ENCODE data around the gene LDLR.
"Not testable (repeated sequence)": the region's sequence is repeated elsewhere in the genome, so short reads cannot be mapped to it uniquely, and the experiment has no call there.

LDLR gene

DNA sequence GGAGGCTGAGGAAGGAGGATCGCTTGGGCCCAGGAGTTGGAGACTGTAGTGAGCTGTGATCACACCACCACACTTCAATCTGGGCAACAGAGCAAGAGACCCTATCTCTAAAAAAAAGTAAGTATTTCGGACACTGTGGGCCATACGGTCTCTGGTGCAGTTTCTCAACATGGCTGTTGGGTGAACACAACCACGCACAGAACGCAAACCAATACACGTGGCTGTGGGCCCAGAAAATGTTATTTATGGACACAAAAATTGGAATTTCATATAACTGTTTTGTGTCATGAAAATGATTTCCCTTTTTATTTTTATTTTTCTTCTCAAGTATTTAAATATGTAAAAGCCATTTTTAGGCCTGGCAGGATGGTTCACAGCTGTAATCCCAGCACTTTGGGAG is 19.5 kb downstream of the LDLR start:
- DNase-seq, result no peak

DNA sequence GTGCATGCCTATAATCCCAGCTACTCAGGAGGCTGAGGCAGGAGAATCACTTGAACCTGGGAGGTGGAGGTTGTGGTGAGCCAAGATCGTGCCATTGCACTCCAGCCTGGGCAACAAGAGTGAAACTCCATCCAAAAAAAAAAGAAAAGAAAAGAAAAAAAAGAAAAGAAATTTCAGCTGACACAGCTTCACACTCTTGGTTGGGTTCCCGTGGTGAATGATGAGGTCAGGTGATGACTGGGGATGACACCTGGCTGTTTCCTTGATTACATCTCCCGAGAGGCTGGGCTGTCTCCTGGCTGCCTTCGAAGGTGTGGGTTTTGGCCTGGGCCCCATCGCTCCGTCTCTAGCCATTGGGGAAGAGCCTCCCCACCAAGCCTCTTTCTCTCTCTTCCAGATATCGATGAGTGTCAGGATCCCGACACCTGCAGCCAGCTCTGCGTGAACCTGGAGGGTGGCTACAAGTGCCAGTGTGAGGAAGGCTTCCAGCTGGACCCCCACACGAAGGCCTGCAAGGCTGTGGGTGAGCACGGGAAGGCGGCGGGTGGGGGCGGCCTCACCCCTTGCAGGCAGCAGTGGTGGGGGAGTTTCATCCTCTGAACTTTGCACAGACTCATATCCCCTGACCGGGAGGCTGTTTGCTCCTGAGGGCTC is 22.0 kb downstream of the LDLR start:
- no peak for DNase-seq

GRCh38 chr19:11111771-11112144 is 22.5 kb downstream of the LDLR start:
- DNase-seq, result no peak

DNA sequence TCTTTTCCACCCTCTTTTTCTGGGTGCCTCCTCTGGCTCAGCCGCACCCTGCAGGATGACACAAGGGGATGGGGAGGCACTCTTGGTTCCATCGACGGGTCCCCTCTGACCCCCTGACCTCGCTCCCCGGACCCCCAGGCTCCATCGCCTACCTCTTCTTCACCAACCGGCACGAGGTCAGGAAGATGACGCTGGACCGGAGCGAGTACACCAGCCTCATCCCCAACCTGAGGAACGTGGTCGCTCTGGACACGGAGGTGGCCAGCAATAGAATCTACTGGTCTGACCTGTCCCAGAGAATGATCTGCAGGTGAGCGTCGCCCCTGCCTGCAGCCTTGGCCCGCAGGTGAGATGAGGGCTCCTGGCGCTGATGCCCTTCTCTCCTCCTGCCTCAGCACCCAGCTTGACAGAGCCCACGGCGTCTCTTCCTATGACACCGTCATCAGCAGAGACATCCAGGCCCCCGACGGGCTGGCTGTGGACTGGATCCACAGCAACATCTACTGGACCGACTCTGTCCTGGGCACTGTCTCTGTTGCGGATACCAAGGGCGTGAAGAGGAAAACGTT is 24.0 kb downstream of the LDLR start:
- no peak for DNase-seq

DNA sequence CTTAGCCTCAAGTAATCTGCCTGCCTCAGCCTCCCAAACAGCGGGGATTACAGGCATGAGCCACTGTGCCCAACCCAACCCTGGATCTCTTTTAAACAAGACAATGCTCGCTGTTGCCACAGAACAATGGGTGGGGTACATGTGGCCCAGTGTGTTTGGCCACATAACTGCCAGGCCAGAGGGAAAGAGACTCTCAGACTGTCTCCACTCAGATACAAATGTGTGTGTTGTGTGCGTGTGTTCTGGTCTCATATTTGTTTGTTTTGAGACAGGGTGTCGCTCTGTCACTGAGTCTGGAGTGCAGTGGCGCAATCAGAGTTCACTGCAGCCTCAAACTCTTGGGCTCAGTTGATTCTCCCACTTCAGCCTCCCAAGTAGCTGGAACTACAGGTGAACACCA is 25.8 kb downstream of the LDLR start:
- DNase-seq, result no peak

GRCh38 chr19:11115895-11116446 is 26.7 kb downstream of the LDLR start:
- no peak for DNase-seq

DNA sequence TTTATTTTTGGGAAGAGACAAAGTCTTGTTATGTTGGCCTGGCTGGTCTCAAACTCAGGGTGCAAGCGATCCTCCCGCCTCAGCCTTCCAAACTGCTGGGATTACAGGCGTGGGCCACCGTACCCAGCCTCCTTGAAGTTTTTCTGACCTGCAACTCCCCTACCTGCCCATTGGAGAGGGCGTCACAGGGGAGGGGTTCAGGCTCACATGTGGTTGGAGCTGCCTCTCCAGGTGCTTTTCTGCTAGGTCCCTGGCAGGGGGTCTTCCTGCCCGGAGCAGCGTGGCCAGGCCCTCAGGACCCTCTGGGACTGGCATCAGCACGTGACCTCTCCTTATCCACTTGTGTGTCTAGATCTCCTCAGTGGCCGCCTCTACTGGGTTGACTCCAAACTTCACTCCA is 27.2 kb downstream of the LDLR start:
- DNase-seq, result no peak

DNA sequence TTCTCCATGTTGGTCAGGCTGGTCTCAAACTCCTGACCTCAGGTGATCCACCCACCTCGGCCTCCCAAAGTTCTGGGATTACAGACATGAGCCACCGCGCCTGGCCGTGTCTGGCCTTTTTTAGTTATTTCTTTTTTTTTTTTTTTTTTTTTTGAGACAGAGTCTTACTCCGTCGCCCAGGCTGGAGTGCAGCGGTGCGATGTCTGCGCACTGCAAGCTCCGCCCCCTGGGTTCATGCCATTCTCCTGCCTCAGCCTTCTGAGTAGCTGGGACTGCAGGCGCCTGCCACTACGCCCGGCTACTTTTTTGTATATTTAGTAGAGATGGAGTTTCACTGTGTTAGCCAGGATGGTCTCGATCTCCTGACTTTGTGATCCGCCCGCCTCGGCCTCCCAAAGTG is 32.7 kb downstream of the LDLR start:
- not testable (repeated sequence) for DNase-seq

GRCh38 chr19:11123114-11123513 is 33.9 kb downstream of the LDLR start:
- no peak for DNase-seq

- DNase-seq, result not testable (repeated sequence)
These were observed 34.9 kb downstream of the LDLR start for GRCh38 chr19:11124157-11124556.

DNA sequence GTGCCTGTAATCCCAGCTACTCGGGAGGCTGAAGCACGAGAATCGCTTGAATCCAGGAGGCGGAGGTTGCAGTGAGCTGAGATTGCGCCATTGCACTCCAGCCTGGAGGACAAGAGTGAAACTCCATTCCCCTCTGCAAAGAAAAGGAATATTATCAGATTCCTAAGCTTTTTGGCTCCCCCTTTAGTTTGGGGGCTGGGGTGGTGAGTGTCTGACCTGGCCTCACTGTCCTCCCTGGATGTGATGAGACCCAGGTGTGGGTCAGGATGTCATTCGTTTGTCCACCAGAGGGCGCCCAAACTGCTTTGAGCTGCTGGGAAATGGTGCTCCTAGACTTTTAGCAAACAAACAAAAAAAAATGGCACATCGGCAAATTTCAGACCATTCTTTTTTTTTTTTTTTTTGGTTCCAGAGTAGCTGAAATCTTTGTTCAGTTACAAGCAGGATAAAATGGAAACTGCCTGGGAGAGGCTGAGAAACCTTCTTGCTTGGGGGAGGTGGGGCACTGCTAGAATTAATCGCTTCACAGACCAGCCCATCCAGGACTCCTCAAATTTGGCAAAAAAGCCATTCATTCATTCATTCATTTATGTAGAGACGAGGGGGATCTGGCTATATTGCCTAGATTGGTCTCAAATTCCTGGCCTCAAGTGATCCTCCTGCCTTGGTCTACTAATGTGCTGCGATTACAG is 36.9 kb downstream of the LDLR start:
- peak; percentile 81 for DNase-seq

- no peak for DNase-seq
These were observed 38.6 kb downstream of the LDLR start for GRCh38 chr19:11127905-11128304.

DNA sequence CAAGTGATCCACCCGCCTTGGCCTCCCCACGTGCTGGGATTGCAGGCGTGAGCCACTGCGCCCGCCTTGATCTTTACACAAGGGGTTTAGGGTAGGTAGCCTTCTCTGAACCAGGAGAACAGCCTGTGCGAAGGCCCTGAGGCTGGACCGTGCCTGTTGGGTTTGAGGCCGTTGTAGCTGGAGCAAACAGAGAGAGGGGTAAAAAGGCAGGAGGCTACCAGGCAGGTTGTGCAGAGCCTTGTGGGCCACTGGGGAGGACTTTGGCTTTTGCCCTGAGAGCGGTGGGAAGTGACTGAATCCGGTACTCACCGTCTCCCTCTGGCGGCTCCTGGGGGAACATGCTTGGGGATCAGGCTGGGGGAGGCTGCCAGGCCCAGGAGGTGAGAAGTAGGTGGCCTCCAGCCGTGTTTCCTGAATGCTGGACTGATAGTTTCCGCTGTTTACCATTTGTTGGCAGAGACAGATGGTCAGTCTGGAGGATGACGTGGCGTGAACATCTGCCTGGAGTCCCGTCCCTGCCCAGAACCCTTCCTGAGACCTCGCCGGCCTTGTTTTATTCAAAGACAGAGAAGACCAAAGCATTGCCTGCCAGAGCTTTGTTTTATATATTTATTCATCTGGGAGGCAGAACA is 41.7 kb downstream of the LDLR start:
- peak; percentile 80 for DNase-seq

DNA sequence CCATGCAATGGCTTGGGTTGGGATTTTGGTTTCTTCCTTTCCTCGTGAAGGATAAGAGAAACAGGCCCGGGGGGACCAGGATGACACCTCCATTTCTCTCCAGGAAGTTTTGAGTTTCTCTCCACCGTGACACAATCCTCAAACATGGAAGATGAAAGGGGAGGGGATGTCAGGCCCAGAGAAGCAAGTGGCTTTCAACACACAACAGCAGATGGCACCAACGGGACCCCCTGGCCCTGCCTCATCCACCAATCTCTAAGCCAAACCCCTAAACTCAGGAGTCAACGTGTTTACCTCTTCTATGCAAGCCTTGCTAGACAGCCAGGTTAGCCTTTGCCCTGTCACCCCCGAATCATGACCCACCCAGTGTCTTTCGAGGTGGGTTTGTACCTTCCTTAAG is 42.2 kb downstream of the LDLR start:
- DNase-seq, result no peak

DNA sequence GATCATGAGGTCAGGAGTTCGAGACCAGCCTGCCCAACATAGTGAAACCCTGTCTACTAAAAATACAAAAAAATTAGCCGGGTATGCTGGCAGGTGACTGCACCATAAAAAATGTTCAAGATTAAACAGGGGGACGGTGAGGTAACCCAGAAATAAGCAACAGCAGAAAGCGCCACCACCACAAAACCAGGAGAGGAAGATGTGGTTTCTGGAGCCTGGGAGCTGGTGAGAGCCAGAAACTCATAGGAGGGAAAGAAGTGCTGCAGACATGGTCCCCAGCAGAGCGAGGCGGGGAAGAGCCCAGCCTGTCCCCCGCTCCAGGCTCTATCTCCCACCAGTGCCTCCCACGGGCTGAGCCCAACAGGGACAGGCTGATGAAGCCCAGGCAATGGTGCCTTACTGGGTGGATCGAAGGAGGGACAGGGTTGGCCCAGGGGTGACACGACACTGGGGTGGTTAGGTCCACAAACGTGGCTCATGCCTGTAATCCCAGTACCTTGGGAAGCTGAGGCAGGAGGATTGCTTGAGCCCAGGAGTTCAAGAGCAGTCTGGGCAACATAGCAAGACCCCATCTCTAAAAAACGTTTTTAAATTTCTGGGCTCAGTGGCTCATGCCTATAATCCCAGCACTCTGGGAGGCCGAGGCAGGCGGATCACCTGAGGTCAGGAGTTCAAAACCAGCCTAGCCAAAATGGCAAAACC is 47.3 kb downstream of the LDLR start:
- DNase-seq, result no peak

DNA sequence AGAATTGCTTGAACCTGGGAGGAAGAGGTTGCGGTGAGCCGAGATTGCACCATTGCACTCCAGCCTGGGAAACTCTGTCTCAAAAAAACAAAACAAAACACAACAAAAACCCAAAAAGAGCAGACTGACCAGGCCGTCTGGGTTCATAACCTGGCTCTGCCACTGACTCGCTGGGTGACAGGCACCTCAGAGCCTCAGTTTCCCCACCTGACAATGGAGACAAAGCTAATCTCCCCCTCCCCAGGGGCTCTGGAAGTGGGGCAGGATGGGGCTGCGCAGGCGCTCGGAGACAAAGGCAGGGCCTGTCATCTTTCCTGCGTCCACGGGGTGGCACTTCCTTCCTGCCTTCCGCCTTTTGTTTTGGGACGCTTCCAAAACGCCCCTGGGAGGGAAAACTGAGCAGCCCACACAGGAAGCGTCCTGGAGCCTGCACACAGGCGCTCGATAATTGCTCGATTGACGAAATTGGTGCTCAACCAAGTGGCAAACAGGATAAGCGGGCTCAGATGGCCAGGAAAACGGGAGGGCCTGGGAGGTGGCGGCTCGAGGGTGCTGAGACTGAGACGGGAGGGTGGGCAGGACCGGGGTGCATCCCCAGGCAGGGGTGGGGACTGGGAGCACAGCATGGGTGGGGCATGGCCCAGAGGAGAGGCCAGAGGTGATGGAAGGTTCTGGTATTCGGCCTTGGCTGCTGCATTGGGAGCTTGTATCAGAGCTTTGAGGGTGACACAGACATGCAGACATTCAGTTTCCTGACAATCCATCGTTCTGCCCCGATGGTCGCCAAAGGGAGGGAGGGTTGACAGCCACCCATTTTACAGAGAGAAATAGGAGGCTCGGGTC is 48.5 kb downstream of the LDLR start:
- DNase-seq, result peak; percentile 67

DNA sequence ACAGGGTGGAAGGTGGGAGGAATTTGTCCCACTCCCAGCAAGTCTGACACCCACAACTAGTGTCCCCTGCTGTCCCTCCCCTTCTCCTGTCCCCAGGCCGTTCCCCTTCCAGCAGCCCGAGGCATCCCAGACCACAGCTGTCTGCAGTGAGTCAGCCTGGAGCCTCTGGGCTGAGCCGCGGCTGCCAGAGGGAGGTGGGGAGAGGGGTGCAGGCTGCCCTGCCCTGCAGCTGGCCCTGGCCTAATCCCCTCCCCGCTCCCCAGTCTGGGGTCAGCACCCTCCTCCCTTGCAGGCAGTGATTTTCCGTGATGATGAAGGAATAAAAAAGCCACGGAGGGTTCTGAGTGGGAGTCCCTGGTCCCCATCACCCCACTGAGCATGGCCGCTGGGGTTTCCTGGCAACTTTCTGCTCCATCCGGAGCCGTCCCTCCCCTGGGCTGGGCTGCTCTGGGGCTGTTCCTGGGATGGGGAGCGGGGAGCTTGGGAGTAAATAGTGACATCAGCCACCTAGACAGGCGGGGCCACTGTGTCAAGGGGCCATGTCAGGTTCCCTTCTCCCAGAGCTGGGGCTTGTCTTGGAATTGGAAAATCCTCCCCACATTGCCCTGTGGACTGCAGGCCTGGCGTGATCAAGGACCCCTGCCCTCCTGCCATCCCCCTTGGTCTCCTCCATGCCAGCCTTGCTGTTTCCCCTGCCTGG is 49.5 kb downstream of the LDLR start:
- no peak for DNase-seq

- not testable (repeated sequence) for DNase-seq
These were observed 50.8 kb downstream of the LDLR start for GRCh38 chr19:11140023-11140538.

DNA sequence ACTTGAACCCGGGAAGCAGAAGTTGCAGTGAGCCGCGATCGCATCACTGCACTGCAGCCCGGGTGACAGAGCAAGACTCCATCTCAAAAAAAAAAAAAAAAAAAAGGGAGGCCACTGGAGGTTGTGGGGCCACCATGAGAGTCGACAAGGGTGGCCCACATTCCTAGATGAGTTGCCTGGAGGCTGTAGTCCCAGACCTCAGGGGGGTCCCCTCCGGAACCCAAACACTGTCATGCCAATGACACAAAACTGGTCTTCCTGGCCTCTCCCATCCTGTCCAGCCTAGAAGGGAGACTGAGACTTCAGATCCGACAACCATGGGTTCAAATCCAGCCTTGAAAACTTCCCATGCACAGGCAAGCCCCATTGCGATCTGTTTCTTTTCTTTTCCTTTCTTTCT is 51.6 kb downstream of the LDLR start:
- DNase-seq, result no peak

DNA sequence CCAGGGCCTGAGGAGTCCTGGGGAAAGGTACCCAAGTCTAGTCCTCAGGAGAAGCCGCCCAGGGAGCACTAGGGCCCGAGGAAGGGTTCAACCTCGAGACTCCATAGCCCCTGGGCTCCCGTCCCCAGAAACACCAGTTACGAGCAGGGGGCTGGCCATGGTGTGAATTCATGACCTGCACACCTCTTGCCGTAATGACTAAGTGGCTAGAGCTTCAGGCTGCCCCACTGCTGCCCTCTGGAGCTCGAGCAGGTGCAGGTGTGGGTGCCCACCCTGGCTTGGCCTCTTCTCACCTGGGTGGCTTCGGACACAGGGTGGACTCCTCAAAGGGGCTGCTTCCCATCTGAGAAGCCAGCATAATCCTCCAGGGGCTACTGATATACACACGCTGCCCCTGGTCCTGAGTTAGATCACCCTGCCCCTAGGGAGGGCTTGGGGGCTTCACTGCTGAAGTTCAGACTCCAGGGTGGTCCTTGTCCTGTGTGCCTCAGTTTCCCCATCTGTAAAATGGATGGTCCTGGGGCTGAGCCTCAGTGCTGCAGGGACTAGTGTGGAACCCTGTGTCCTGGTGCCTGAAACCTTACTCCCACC is 52.8 kb downstream of the LDLR start:
- no peak for DNase-seq

All from CD4-positive, alpha-beta T cell treated with Interleukin-17A for 1 hour (primary cell).